Natural killer cell (primary cell): ENCODE results near the gene AKAP1. TPM values are rescaled to one million over a fixed set of nuclear protein-coding genes. Genes with fewer than 3 reads are reported as not detected.
A peak's percentile ranks its signal among the peaks of the same experiment; 100 is the strongest.

Experiments used
- ATAC-seq, 3 donors: fragments of 150-1000 bp in 2 of 3; fragments of 200-7000 bp in 1 of 3; cut with Tn5 transposase; 1 replicate in 1 of 3; 2 replicates in 2 of 3; pipeline ENCODE4 v1.10.0; 2021; ENCODE audit warnings: mild to moderate bottlenecking in 2 of 3, moderate library complexity in 2 of 3
- DNase-seq, 2 donors: peaks; one replicate each; pipeline versions ENCODE4 v3.0.0 to v3.0.0-alpha.2; 2013 to 2021; ENCODE audit warnings: mixed read lengths in 1 of 2
- H3K27ac ChIP-seq: one replicate; pipeline ENCODE4 v1.5.1; 2013; ENCODE audit warnings: mild to moderate bottlenecking, low read length
- H3K27me3 ChIP-seq: one replicate; pipeline ENCODE4 v1.6.1; 2013; ENCODE audit warnings: low read length; ENCODE audit not compliant: control insufficient read depth, insufficient read depth
- H3K36me3 ChIP-seq: one replicate; pipeline ENCODE4 v1.6.1; 2013; ENCODE audit warnings: low read length; ENCODE audit not compliant: control insufficient read depth, insufficient read depth
- H3K4me1 ChIP-seq: one replicate; pipeline ENCODE4 v1.6.1; 2013; ENCODE audit warnings: low read length; ENCODE audit not compliant: control insufficient read depth, insufficient read depth
- H3K4me3 ChIP-seq: one replicate; pipeline ENCODE4 v1.5.1; 2013; ENCODE audit warnings: low read length
- H3K9me3 ChIP-seq: one replicate; pipeline ENCODE4 v1.6.1; 2013; ENCODE audit warnings: low read length; ENCODE audit not compliant: control insufficient read depth, insufficient read depth
- H3K27ac Mint-ChIP-seq, 2 donors: one replicate each; pipeline ENCODE4 v1.8.0; 2022; ENCODE audit warnings: mild to moderate bottlenecking in 2 of 2, mixed read lengths in 2 of 2, moderate library complexity in 1 of 2
- H3K27me3 Mint-ChIP-seq, 2 donors: one replicate each; pipeline ENCODE4 v1.8.0; 2022; ENCODE audit warnings: low read depth in 2 of 2, mixed read lengths in 2 of 2
- H3K36me3 Mint-ChIP-seq: one replicate; pipeline ENCODE4 v1.8.0; 2022; ENCODE audit warnings: mixed read lengths
- H3K4me1 Mint-ChIP-seq, 2 donors: one replicate each; pipeline ENCODE4 v1.8.0; 2022; ENCODE audit warnings: mixed read lengths in 2 of 2
- H3K4me3 Mint-ChIP-seq: one replicate; pipeline ENCODE4 v1.8.0; 2022; ENCODE audit warnings: mild to moderate bottlenecking, moderate library complexity, mixed read lengths
- H3K9me3 Mint-ChIP-seq, 2 donors: one replicate each; pipeline ENCODE4 v1.8.0; 2022; ENCODE audit warnings: mixed read lengths in 2 of 2
- WGBS: methylation state at CpG from one replicate; pipeline ENCODE4 v1.1.7; 2013; ENCODE audit warnings: missing lambda C conversion rate; ENCODE audit not compliant: insufficient coverage; 5-methylcytosine and 5-hydroxymethylcytosine counted together
- intact Hi-C: fragments of 100-400 bp; cut with micrococcal nuclease; formaldehyde crosslinking; loops from one replicate; pipeline ENCODE4 v1.14.2; 2022
- total RNA-seq, 4 donors: library from RNA; stranded (reverse); fragments of 120-200 nt in 1 of 4; gene quantifications; one replicate each; pipeline versions ENCODE4 v1.2.3 to v1.2.4, GENCODE V29; 2013 to 2022
- TF ChIP-seq, protein P1 (sequence below): fragments of 200-600 bp; IDR thresholded peaks from one replicate; pipeline ENCODE4 v1.8.0; 2022; ENCODE audit warnings: antibody characterized with exemption

AKAP1 gene
- total RNA-seq, 3 donors from 2014 or later (not counting 1 experiment from before 2014, with no cell fraction given), result 9.8 to 15.8 (median 11.4) TPM

GRCh38 chr17:57086069-57086930 is 1.3 kb downstream of the AKAP1 start:
- Mint-ChIP-seq H3K27ac (peak overlapping the region; percentile 53 to 81), H3K36me3 (no peaks in the 10 kb centered on the region), H3K9me3 (no peaks in the 10 kb centered on the region), H3K4me1 (peaks cover 19 to 31% of the 10 kb centered on the region in 2 donors), H3K27me3 (no peaks in the 10 kb centered on the region), H3K4me3 (peak overlapping the region; percentile 86)
- Histone ChIP-seq H3K9me3 (no peaks in the 10 kb centered on the region), H3K4me1 (peaks cover 14% of the 10 kb centered on the region), H3K36me3 (no peaks in the 10 kb centered on the region), H3K27me3 (no peaks in the 10 kb centered on the region), H3K4me3 (peak overlapping the region; percentile 80), H3K27ac (peak overlapping the region; percentile 8)
- ATAC-seq (no peak), DNase-seq (peak; percentile 19 to 50)
- WGBS, result under 1% methylated on average over 45 of the region's 45 CpGs
- TF ChIP-seq, protein P1, sequence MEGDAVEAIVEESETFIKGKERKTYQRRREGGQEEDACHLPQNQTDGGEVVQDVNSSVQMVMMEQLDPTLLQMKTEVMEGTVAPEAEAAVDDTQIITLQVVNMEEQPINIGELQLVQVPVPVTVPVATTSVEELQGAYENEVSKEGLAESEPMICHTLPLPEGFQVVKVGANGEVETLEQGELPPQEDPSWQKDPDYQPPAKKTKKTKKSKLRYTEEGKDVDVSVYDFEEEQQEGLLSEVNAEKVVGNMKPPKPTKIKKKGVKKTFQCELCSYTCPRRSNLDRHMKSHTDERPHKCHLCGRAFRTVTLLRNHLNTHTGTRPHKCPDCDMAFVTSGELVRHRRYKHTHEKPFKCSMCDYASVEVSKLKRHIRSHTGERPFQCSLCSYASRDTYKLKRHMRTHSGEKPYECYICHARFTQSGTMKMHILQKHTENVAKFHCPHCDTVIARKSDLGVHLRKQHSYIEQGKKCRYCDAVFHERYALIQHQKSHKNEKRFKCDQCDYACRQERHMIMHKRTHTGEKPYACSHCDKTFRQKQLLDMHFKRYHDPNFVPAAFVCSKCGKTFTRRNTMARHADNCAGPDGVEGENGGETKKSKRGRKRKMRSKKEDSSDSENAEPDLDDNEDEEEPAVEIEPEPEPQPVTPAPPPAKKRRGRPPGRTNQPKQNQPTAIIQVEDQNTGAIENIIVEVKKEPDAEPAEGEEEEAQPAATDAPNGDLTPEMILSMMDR, result no peak
- intact Hi-C loops, result no loop called here

- Histone ChIP-seq H3K27me3 (no peaks in the 10 kb centered on the region), H3K4me1 (peaks cover 14% of the 10 kb centered on the region), H3K27ac (no peak overlapping the region), H3K9me3 (no peaks in the 10 kb centered on the region), H3K36me3 (no peaks in the 10 kb centered on the region), H3K4me3 (no peak overlapping the region)
- H3K27ac Mint-ChIP-seq, result no peak overlapping the region
- 82% methylated on average over 1 of the region's 1 CpG for WGBS
- no peaks in the 10 kb centered on the region for H3K9me3 Mint-ChIP-seq
- ATAC-seq (no peak), DNase-seq (no peak)
- peaks cover 19 to 31% of the 10 kb centered on the region in 2 donors for H3K4me1 Mint-ChIP-seq
- no peaks in the 10 kb centered on the region for H3K27me3 Mint-ChIP-seq
- no peak overlapping the region for H3K4me3 Mint-ChIP-seq
- intact Hi-C loops, result no loop called here
- TF ChIP-seq, protein P1, result no peak
- no peaks in the 10 kb centered on the region for H3K36me3 Mint-ChIP-seq
Measured at GRCh38 chr17:57088298-57088697, 3.3 kb downstream of the AKAP1 start.

GRCh38 chr17:57089391-57089790 is 4.3 kb downstream of the AKAP1 start:
- Mint-ChIP-seq H3K9me3 (no peaks in the 10 kb centered on the region), H3K27me3 (no peaks in the 10 kb centered on the region), H3K27ac (no peak overlapping the region), H3K4me3 (no peak overlapping the region), H3K4me1 (peaks cover 17 to 28% of the 10 kb centered on the region in 2 donors), H3K36me3 (no peaks in the 10 kb centered on the region)
- WGBS, result 87% methylated on average over 6 of the region's 6 CpGs
- Histone ChIP-seq H3K4me1 (peaks cover 12% of the 10 kb centered on the region), H3K9me3 (no peaks in the 10 kb centered on the region), H3K27ac (no peak overlapping the region), H3K36me3 (no peaks in the 10 kb centered on the region), H3K27me3 (no peaks in the 10 kb centered on the region), H3K4me3 (no peak overlapping the region)
- TF ChIP-seq, protein P1, result no peak
- no peak for DNase-seq
- no peak for ATAC-seq
- intact Hi-C loops, result no loop called here
